ENCODE data around the gene CD8A.
A peak's percentile ranks its signal among the peaks of the same experiment; 100 is the strongest.
"Not testable (repeated sequence)": the region's sequence is repeated elsewhere in the genome, so short reads cannot be mapped to it uniquely, and the experiment has no call there.

Gene CD8A

DNA sequence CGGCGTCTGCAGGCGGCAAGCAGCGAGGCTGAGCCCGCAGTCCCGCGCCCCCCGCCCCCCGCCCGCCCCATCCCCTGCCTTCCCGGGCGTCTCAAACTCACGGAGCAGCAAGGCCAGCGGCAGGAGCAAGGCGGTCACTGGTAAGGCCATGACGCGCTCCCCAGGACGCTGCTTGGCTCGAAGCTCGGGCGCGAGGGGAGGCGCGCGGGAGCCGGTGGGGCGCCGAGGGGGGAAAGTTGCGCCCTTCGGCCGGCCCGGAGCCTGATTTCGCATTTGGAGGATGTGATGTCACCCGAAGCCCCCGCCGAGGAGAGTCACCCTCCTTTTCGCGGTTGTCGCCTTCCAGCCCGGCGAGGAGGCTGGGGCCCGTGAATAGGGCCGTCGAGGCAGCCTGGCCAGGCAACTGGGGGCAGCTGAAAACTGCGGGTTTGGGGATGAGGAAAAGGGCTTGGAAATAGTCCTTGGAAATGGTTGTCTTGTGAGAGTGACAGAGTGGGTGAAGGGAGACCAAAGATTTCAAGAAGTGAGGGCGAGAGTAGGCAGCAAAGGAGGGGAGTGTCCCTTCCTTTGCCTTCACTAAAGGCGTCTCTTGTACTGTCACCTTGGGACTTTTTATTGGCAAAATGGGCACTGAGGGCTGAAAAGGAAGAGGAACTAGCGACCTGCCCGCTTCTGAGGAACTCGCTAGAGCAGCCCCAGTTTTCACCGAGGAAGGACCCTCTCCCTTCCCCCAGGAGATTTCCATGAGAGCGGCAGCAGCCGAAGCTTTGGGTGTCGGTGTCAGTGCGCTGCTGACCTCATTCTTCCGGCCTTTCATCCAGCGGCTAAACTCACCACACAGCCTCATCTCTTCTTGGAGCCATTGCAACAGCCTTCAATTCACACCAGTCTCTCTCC, at the start of gene CD8A:
Gene CD8A, minus strand, starts transcription at position 238 of the 897 bp plus-strand sequence. Its CDS starts 88 bp downstream, at position 150.
- DNase-seq (ENCODE audit: low read depth): no peak

DNA sequence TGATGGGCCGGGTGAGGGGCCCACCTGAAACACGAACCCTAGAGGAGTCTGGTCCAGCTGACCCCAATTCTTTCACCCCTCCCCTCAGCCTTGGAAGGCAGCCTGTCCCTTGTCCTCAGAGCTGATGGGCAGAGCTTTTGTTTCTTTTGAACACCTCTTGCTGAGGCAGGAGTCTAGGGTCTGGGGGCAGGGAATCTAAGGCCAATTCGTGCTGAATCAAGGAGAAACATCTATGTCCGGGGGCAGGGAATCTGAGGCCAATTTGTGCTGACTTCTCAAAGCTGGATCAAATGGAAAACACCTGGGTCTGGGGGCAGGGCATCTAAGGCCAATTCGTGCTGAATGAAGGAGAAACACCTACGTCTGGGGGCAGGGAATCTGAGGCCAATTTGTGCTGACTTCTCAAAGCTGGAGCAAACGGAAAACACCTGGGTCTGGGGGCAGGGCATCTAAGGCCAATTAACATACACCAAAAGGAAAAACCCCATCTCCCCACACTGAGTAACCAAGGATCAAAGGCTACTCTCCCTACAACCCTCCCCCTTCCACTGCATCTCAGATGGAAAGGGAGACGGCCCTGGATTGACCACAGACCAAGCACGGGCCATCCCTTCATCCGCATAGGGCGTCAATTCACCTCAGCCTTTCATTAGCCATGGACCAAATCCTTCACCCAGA, 49.3 kb upstream of the CD8A start:
- DNase-seq (ENCODE audit: low read depth): not testable (repeated sequence)

DNA sequence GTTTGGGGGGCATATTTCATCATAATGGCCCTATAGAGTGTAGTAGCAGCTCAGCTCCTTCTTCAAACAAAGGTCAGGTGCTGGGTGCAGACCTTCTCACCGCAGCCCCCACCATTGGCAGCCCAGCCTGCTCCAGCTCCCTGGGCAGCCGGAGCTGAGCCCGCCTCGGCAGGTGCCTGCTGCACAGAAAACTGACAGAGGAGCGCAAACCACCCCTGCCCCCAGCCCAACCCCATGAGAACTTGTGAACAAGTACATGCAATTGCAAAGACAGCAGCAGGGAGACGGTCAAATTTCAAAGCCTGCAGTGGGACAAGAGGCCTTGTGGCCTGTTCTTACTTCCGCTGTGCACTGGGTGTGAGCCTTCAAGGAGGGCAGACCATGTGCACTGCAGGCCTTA, 48.7 kb upstream of the CD8A start:
- DNase-seq (ENCODE audit: low read depth): not testable (repeated sequence)

DNA sequence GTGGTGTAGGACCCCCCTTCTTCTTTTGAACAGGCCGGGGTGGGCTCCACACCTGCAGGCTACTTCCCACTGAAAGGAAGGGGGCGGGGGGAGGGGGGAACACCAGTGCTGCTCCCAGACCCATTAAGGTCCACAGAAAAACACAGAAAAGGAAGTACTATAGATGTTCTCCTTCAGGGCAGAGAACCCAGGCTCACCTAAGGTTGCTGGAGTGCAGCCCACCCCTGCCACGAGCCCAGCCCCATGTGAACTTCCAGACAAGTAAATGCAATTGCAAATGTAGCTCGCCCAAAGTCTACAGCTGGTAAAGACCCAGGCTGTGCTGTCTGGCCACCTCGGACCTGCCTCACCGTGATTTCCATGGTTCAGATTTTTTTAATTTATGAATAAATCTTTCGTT, 47.0 kb upstream of the CD8A start:
- not testable (repeated sequence) for DNase-seq (ENCODE audit: low read depth)

DNA sequence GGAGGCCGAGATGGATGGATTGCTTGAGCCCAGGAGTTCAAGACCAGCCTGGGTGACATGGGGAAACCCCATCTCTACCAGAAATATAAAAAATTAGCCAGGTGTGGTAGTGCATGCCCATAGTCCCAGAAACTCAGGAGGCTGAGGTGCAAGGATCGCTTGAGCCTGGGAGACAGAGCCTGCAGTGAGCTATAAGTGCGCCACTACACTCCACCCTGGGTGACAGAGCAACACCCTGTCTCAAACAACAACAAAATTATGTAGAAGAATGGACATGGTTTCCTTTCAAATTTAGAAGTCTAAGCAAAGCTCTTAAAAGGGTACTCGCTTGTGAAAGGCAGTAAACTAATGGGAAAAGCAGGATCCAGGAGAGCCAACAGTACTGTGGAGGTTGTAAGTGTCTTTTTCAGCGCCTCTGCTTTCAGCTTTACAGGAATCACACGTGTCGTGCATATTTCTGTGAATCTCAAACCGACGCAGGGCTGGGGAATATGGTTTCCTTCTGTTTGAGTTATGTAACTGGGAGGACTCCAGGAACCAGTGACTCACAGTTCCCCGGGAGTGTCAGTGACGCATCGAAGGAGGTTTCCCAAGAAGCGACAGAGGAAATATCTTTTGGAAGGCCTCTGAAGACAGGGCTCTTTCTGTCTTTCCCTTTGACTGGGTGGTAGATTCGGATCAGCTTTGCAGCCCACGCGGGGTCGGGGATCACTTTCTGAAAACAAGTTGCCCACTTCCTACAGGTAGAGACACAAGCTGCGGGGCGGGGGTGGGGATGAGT, 46.4 kb upstream of the CD8A start:
- DNase-seq (ENCODE audit: low read depth): peak; percentile 85

GRCh38 chr2:86835548-86835889, 44.8 kb upstream of the CD8A start:
- DNase-seq (ENCODE audit: low read depth): not testable (repeated sequence)

DNA sequence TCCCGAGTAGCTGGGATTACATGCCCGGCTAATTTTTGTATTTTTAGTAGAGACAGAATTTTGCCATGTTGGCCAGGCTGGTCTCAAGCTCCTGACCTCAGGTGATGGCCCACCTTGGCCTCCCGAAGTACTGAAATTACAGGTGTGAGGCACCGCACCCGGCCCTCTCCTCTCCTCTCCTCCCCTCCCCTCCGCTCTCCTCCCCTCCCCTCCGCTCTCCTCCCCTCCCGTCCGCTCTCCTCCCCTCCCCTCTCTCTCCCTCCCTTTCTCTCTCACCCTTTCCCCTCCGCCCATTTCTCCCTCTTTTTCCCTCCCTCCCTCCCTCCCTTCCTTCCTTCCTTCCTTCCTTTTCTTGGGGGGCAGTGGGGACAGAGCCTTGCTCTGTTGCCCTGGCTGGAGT, 42.6 kb upstream of the CD8A start:
- DNase-seq (ENCODE audit: low read depth): no peak

DNA sequence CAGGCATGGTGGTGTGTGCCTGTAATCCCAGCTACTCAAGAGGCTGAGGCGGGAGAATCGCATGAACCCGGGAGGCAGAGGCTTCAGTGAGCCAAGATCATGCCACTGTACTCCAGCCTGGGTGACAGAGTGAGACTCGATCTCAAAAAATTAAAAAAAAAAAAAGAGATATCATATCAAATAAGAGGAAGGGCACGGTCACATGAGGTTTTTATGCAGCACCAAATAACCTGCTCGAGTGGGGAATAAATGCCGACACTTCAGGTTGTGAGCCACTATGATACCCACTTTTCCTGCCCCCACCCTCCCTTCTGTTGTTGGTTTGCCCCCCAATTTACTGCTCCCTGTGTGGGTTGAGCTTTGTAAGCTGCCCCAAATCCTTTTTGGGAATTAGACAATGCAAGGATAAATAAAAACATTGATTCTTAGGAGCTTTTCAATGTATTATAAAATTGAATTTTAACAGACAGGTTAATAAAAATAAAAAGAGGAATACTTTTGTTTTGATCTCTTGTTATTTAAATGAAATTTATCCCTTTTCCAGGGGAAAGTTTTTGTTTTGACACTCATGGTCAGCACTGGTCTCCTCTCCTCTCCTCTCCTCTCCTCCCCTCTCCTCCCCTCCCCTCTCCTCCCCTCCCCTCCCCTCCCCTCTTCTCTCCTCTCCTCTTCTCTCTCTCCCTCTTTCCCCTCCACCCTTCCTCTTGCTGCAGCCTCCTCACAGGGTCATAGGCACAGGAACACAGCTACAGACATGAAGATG, 41.8 kb upstream of the CD8A start:
- no peak for DNase-seq (ENCODE audit: low read depth)

GRCh38 chr2:86831537-86831936, 40.8 kb upstream of the CD8A start:
- DNase-seq (ENCODE audit: low read depth): no peak

DNA sequence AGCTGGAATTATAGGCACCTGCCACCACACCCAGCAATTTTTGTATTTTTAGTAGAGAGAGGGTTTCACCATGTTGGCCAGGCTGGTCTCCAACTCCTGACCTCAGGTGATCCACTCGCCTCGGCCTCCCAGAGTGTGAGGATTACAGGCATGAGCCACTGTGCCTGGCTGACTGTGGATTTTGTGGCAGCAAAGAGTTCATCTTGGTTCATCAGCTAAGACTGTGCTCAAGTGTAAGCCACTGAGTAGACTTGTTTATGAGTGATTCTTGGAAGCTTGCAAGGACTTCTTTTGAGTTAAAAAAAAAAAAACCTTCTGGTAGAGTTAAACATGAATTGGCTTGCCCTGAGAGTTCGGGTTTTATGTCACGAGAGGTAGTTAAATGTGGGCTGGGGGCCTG, 36.2 kb upstream of the CD8A start:
- no peak for DNase-seq (ENCODE audit: low read depth)

DNA sequence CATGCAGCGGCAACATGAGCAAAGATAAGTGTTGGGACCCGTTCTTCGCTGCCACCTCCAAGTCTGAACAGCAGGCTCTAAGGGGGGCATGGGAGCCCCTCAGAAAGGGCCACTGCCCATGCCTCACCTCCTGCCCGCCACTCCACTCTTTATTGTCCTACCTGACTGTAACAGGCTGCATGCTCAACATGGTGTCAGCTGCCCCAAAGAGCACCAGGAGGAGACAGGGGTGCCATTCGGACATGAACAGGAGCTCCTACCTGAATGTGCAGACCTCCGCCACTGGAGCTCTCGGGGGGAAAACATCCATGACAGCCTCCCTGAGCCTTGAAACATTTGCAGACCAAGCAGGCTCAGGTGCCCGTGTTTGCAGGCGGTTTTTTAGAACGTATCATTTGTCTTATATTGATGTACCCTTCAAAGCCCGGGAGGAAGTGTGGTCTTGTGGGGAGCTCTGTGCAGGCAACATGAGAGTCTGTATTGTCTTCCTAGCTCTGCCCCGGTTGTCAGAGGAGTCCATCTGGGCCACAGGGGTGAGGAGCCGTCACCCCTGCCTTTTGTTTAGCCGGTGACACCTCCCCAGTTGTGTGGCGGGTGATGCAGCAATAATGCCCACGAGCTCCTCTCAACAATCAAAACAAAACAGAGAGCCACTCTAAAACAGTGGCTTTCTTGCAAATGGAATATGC, 35.1 kb upstream of the CD8A start:
- no peak for DNase-seq (ENCODE audit: low read depth)

- no peak for DNase-seq (ENCODE audit: low read depth)
These were observed 34.5 kb upstream of the CD8A start for GRCh38 chr2:86825036-86825692.

DNA sequence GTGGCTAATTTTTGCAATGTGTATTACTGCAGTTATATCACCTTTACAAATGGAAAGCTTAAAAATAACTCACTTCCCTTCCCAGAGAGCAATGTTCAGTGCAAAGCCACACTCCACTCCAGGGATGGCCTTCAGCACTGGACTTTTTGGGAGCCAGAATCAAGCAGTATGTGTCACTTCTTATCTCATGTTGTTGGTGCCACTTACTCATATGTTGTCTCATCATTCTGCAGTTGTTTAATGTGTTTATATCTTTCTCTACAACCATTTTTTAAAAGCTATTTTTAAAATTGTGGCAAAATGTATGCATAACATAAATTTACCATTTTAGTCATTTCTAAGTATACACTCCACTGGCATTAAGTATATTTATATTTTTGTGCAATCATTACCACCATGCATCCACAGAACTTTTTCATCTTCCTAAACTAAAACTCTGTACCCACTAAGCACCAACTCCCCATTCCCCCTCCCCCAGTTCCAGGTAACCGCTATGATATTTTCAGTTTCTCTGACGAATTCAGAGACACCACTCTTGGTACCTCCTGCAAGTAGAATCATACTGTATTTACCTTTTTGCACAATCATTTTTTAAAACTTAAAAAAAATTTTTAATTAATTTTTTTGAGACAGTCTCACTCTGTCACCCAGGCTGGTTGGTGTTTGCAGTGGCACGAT, 32.1 kb upstream of the CD8A start:
- DNase-seq (ENCODE audit: low read depth): no peak

GRCh38 chr2:86821842-86822241, 31.1 kb upstream of the CD8A start:
- DNase-seq (ENCODE audit: low read depth): no peak

- no peak for DNase-seq (ENCODE audit: low read depth)
These were observed 30.6 kb upstream of the CD8A start for GRCh38 chr2:86821306-86821705.

- DNase-seq (ENCODE audit: low read depth): no peak
These were observed 28.2 kb upstream of the CD8A start for GRCh38 chr2:86818957-86819356.

DNA sequence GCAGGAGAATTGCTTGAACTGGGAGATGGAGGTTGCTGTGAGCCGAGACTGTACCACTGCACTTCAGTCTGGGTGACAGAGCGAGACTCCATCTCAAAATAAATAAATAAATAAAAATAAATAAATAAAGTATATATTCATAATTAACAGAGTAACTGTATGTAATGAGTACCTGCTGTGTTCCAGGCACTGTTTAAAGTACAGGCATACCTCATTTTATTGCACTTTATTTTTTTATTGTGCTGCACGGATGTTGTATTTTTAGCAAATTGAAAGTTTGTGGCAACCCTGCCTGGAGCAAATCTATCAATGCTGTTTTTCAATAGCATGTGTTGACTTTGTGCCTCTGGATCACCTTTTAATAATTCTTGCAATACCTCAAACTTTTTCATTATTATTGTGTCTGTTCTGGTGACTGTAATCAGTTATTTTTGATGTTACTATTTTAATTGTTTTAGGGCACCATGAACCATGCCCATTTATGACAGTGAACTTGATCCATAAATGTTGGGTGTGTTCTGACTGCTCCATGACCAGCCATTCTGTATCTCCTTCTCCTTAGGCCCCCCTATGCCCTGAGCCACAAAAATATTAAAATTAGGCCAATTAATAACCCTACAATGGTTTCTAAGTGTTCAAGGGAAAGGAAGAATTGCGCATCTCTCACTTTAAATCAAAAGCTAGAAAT, 27.5 kb upstream of the CD8A start:
- no peak for DNase-seq (ENCODE audit: low read depth)

DNA sequence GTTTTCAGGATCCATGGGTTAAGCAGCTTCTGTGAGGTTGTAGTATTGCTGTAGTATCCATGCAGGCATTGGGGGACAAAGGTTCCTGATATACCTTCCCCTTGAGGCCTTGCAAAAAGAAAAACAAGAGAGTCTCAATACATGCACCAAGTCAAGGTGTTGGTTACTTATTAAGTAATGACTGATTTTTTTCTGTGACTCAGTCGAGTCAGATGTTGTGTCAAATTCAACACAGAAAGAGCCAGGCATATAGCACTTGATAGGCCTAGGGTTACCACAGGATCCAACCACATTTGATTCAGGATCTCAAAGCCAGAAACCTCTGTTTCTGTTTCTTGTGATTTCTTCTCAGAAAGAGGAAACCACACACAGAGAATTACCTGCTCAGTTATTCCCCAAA, 24.9 kb upstream of the CD8A start:
- DNase-seq (ENCODE audit: low read depth): no peak

DNA sequence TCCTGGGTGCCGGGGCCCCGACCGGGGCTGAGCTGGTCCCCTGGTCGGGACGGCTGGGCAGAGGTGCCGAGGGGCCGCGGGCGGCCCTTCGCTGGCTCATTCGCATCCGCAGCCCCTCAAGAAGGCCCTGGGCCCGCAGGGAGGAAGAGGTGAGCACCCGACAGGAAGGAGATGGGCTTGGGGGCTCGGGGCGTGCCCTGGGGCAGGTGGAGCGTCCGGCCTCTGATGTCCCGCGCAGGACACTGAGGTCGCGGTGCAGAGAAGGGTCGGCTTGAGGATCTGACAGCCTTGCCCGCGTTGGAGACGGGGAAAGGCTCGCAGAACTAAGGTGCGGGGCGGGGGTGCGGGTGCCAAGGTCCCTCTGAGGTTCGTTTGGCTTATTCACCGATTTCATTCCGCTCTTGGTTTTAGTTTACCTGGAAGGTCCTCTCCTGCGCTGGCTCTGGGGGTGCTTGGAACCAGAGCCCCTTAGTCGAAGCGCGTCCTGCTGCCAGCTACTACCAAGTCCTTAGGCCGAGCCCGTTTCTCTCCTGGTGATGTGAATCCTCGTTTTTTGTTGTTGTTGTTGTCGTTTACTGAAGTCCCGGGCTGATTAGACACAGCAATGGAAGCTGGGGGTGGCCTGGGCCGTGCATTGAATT, 18.9 kb upstream of the CD8A start:
- no peak for DNase-seq (ENCODE audit: low read depth)
